HG03354 (cell line): ENCODE measurements around the gene DPCD.
"Not testable (repeated sequence)": the region's sequence is repeated elsewhere in the genome, so short reads cannot be mapped to it uniquely, and the experiment has no call there.

Experiments used
- ATAC-seq: cut with Tn5 transposase; IDR thresholded peaks from one replicate; pipeline ENCODE4 v1.9.1; 2021; ENCODE audit warnings: mild to moderate bottlenecking; ENCODE audit not compliant: unreplicated experiment, poor library complexity, severe bottlenecking

DPCD gene

DNA sequence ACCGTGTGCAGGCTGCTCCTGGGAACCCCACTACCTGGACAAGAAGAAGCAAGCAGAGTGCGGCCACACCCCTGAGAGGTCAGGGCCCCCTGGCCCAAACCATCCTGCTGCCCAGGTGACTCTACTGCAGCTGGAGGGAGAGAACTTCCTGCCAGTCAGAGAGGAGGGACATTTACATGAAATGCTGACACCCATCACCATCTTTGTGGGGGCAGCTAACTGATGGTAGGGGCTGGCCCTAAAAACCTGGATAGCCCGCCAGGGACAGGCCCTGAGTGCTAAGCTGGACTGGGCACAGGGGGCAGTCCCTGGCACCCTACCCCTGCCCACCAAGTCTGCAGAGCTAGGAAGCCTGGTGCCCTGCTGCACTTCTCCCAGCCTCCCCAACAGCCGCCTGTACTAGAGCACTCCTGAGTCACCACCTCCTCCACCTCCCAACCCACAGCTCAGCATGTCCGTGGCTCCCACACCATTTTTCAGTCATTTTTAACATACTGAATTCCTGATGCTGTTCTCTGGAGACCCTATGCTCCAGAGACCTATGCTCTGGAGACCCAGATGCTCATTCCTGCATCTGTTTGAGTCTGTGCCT lies 27.5 kb downstream of the DPCD start:
- ATAC-seq = no peak

GRCh38 chr10:101616415-101617101 lies 28.4 kb downstream of the DPCD start:
- no peak for ATAC-seq

- no peak for ATAC-seq
Measured at GRCh38 chr10:101617102-101617823, 29.1 kb downstream of the DPCD start.

DNA sequence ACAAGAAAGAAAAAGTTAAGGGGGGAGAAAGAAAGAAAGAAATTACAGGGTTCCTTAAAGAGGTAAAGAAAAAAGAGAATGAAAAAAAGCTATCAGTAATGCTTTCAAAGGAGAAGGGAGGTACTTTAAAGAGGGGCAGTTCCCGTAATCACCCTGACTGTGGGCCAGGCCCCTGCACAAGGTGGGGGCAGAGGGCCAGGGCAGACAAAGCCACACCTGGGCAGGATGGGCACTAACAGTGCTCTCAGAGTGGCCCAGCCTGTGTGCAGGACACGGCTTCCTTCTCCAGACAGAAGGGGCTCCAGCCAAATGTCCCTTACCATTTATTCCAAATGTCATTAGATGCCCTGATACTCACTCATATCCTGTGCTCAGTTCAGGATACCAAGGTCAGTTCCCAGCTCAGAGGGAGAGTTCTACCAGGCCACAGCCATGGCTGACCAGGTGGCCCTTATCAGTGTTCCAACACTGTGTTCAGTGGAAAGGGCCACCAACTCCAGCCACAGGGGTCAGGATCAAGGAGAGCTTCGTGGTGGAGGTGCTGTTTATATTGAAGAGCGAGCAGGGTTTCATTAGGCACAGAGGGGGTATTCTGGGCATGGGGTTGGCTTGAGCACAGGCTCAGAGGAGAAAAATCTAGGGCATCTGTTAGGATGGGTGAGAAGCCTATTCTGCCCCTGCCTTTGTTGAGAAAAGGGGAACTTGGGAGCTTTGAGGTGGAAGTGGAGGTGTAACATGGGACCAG lies 29.9 kb downstream of the DPCD start:
- no peak for ATAC-seq

DNA sequence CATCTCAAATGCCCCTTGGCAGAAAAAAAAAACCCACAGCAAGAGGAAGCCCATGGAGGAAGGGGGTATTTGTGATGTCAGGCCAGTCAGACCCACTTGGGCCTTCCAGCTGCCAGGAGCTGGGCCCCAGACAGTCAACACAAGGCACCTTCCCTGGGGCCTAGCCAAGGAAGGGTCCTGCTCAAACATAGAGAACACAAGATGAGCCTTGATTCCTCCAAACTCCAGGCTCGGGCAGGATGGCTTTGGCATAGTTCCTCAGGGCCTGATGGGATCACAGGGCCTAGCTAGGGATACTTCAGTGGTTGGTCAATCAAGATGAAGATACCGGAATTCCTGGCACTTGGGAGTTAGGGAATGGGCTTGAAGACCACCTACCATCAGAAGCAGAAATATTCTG lies 30.8 kb downstream of the DPCD start:
- ATAC-seq = no peak

GRCh38 chr10:101619983-101620382 lies 31.9 kb downstream of the DPCD start:
- ATAC-seq = no peak

DNA sequence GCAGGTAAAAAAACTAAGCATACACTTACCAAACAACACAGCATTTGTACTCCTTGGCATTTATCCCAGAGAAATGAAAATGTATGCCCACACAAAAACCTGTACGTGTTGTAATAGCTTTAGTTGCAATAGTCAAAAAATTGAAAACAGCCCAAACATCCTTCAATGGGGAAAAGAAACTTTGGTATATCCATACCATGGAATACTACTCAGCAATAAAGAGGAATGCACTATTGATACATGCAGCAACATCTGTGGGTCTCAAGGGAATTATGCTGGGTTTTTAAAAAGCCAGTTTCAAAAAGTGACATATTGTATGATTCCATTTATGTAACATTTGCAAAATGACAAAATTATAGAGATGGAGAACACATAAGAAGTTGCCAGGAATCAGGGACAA lies 35.4 kb downstream of the DPCD start:
- ATAC-seq = no peak

GRCh38 chr10:101624526-101625102 lies 36.5 kb downstream of the DPCD start:
- no peak for ATAC-seq

- no peak for ATAC-seq
Measured at GRCh38 chr10:101625821-101626412, 37.8 kb downstream of the DPCD start.

- ATAC-seq = no peak
Measured at GRCh38 chr10:101629837-101630632, 41.9 kb downstream of the DPCD start.

DNA sequence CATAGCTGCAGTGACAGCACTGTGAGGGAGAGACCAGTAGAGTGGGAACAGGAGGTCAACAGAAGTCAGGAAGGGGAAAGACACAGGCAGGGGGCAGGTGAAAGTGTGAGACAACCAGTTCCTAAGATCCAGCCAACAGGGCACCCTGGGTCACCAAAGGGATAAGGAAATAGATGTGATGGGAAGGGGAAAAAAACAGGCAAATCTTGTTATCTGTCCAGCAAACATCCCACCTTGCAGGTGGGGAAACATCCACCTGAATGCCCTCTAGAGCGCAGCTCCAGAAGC lies 42.5 kb downstream of the DPCD start:
- no peak for ATAC-seq

DNA sequence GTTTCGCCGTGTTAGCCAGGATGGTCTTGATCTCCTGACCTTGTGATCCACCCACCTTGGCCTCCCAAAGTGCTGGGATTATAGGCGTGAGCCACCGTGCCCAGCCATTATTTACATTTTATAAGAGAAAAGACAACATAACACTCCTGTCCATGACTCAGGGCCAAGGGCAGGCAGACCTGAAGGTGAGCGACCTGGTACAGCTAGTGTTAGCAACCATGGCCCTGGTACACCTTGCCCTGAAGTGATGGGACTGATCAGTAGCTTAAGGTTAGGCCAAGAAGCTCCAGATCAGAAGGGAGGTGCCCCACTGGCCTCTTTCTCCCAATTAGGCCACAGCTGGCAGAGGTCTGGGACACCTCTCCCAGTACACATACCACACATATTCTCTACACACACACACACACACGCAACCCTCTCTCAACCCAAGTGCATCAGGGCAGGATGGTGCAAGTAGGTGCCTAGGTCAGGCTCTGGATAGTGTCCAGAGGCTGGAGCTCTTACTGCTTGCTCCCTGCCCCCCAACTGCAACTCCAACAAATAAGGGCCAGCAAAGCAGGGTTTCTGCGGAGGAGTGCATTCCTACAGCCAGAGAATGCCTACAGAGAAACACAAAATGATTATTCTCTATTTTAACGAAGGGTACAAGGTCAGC lies 43.8 kb downstream of the DPCD start:
- ATAC-seq = no peak

- not testable (repeated sequence) for ATAC-seq
Measured at GRCh38 chr10:101633510-101633909, 45.4 kb downstream of the DPCD start.

DNA sequence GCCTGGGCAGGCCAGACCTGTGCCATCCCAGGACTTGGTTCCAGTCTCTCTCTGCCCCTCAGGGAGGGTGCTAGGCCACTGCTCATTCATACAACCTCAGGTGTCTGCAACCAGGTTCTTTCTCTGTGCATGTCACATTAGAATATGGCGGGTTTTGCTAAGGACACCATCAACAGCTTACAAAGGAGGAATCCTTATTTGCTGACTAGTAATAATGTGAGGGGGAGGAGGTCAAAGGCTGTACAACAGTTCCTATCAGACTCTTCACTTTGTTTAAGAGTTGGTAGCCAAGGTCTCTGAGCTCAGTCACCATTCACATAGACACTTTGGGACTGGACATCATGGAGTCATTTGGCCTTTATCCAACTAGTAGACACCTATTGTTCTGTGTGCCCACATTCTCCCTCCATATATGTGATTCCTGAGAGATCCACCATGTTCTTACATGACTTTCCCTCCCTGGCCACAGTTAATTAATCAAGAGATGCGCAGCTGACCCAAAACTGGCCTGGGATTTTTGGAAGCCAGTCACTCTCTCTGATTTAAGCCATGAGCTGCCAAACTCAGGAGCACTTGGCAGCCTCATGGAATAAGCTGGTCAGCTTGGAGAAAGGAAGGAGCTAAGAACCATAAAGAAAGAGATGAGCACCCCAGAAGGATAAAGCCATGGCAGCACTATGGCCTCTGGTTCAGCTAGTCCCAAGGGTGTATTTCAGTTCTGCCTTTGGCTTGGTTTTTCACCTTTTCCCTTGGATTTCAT lies 51.2 kb downstream of the DPCD start:
- ATAC-seq = no peak

DNA sequence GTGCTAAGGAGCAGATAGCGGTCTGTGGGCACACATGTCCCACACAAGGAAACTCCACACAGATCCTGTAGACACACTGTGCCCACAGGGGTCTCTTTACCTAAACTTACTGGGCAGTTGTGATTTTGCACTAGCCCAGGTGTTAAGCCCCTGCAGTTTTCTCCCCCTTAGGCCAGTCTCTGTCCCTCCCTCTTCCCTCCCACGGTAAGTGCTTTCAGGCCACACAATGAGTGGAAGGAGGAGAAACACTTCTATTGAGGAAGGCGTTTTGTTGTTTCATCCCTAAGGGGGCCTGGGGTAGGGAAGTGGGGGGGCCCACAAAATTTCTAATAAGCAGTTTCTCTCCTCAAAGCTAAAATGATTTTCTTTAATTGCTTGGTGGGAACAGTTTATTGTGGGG lies 55.4 kb downstream of the DPCD start:
- ATAC-seq = no peak

DNA sequence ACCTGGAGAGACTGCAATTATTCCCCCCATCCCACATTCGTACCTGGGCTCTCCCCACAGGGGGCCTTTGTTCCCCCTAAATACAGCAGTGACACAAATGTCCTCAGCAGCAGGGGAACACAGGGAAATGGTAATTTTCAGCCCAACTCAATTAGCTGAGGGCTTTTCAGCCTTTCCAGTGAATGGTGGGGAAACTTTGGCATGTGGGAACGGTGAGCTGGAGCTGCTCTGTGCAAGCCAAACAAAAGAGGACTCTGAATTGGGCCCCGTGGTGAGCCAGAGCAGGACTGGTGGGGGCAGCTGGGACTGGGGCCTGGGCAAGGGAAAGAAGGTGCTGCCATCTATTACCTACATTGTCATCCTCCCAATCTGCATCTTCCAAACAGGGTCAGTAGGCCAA lies 55.9 kb downstream of the DPCD start:
- no peak for ATAC-seq

GRCh38 chr10:101645659-101646058 lies 57.5 kb downstream of the DPCD start:
- ATAC-seq = no peak

DNA sequence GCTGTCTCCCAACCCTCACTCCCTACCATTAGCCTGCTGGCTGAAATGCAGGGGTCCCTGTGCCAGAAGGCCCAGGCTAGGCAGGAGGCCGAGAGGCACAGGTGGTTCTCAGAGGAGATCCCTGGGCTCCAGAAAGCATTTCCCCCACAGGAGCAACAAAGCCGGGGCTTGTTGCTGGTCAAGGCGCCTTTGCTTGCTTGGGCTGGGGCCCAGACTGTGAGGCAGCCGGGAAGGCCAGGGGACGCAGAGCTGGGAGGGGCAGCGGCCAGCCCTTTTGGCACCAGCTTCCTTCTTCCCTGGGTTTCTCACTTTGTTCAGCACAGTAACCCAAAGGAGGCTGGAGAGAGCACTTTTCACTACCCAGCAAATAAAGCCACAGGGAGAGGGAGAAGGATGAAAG lies 58.2 kb downstream of the DPCD start:
- ATAC-seq = no peak
